H9 (cell line): ENCODE data around the gene RBM48. TPM values are rescaled to one million over a fixed set of nuclear protein-coding genes. Genes with fewer than 3 reads are reported as not detected.

ENCODE experiments used
- DNase-seq: peaks from one replicate; pipeline ENCODE4 v3.0.0-alpha.2; 2017
- H2AFZ ChIP-seq: one replicate; pipeline ENCODE4 v1.6.1; 2013; ENCODE audit warnings: mild to moderate bottlenecking, low read length, control low read depth, moderate library complexity
- H2AK5ac ChIP-seq: 2 replicates; pipeline ENCODE4 v1.6.1; 2013; ENCODE audit warnings: low read length, control low read depth, mixed read lengths; ENCODE audit not compliant: insufficient read length
- H2BK120ac ChIP-seq: one replicate; pipeline ENCODE4 v1.6.1; 2013; ENCODE audit warnings: low read depth, mild to moderate bottlenecking, low read length, control low read depth, inconsistent platforms; ENCODE audit not compliant: poor library complexity, severe bottlenecking
- H2BK12ac ChIP-seq: 2 replicates; pipeline ENCODE4 v1.6.1; 2013; ENCODE audit warnings: low read length, control low read depth, mixed read lengths, low read depth; ENCODE audit not compliant: insufficient read length
- H2BK15ac ChIP-seq: 2 replicates; pipeline ENCODE4 v1.6.1; 2013; ENCODE audit warnings: low read depth, low read length, control low read depth
- H2BK20ac ChIP-seq: one replicate; pipeline ENCODE4 v1.6.1; 2013; ENCODE audit warnings: low read depth, mild to moderate bottlenecking, low read length, control low read depth, inconsistent platforms; ENCODE audit not compliant: poor library complexity, severe bottlenecking
- H2BK5ac ChIP-seq: 2 replicates; pipeline ENCODE4 v1.6.1; 2013; ENCODE audit warnings: low read length, control low read depth, mixed read lengths; ENCODE audit not compliant: insufficient read length
- H3K14ac ChIP-seq: 2 replicates; pipeline ENCODE4 v1.6.1; 2013; ENCODE audit warnings: low read length, control low read depth; ENCODE audit not compliant: insufficient read depth
- H3K18ac ChIP-seq: 2 replicates; pipeline ENCODE4 v1.6.1; 2013; ENCODE audit warnings: low read depth, mild to moderate bottlenecking, mixed read lengths, low read length, control low read depth; ENCODE audit not compliant: insufficient read length
- H3K23ac ChIP-seq: 2 replicates; pipeline ENCODE4 v1.6.1; 2013; ENCODE audit warnings: low read length, control low read depth, mixed read lengths, low read depth; ENCODE audit not compliant: insufficient read length
- H3K23me2 ChIP-seq: 2 replicates; pipeline ENCODE4 v1.6.1; 2013; ENCODE audit warnings: low read depth, mild to moderate bottlenecking, mixed read lengths, low read length, control low read depth; ENCODE audit not compliant: insufficient read length, poor library complexity, severe bottlenecking
- H3K27ac ChIP-seq: 2 replicates; pipeline ENCODE4 v1.5.1; 2013; ENCODE audit warnings: low read length, control low read depth, mixed read lengths, low read depth; ENCODE audit not compliant: insufficient read length
- H3K27me3 ChIP-seq: 2 replicates; pipeline ENCODE4 v1.6.1; 2013; ENCODE audit warnings: low read length, control low read depth, inconsistent platforms; ENCODE audit not compliant: insufficient read depth
- H3K4ac ChIP-seq: 2 replicates; pipeline ENCODE4 v1.6.1; 2013; ENCODE audit warnings: low read depth, mild to moderate bottlenecking, control low read depth, inconsistent platforms, low read length, moderate library complexity
- H3K4me1 ChIP-seq: 2 replicates; pipeline ENCODE4 v1.6.1; 2013; ENCODE audit warnings: low read length, control low read depth, inconsistent platforms; ENCODE audit not compliant: insufficient read depth
- H3K4me2 ChIP-seq: 2 replicates; pipeline ENCODE4 v1.6.1; 2013; ENCODE audit warnings: low read length, control low read depth, mixed read lengths; ENCODE audit not compliant: insufficient read length, insufficient read depth
- H3K56ac ChIP-seq: 2 replicates; pipeline ENCODE4 v1.6.1; 2013; ENCODE audit warnings: low read depth, mild to moderate bottlenecking, mixed read lengths, low read length, control low read depth; ENCODE audit not compliant: insufficient read length
- H3K79me1 ChIP-seq: 2 replicates; pipeline ENCODE4 v1.6.1; 2013; ENCODE audit warnings: low read depth, mild to moderate bottlenecking, moderate library complexity, low read length, control low read depth, inconsistent platforms; ENCODE audit not compliant: insufficient read depth, poor library complexity, severe bottlenecking
- H3K79me2 ChIP-seq: 2 replicates; pipeline ENCODE4 v1.6.1; 2013; ENCODE audit warnings: low read length, control low read depth, inconsistent platforms; ENCODE audit not compliant: insufficient read depth
- H3K9ac ChIP-seq: 2 replicates; pipeline ENCODE4 v1.6.1; 2013; ENCODE audit warnings: low read length, control low read depth, mixed read lengths; ENCODE audit not compliant: insufficient read length; ENCODE audit errors: extremely low read depth
- H3K9me3 ChIP-seq: one replicate; pipeline ENCODE4 v1.6.1; 2013; ENCODE audit warnings: low read depth, low read length, inconsistent platforms; ENCODE audit not compliant: control insufficient read depth
- H3T11ph ChIP-seq: one replicate; pipeline ENCODE4 v1.6.1; 2013; ENCODE audit warnings: mild to moderate bottlenecking, low read length, control low read depth, inconsistent platforms
- H4K20me1 ChIP-seq: one replicate; pipeline ENCODE4 v1.6.1; 2013; ENCODE audit not compliant: control insufficient read depth, insufficient read length, insufficient read depth
- H4K5ac ChIP-seq: 2 replicates; pipeline ENCODE4 v1.6.1; 2013; ENCODE audit warnings: low read depth, mild to moderate bottlenecking, mixed read lengths, low read length, control low read depth; ENCODE audit not compliant: insufficient read length
- H4K8ac ChIP-seq: replicated peaks from 2 replicates; pipeline ENCODE4 v1.6.1; 2013; ENCODE audit warnings: low read length, control low read depth, mixed read lengths, low read depth; ENCODE audit not compliant: insufficient read length
- H4K91ac ChIP-seq: 2 replicates; pipeline ENCODE4 v1.6.1; 2013; ENCODE audit warnings: low read depth, mild to moderate bottlenecking, moderate library complexity, mixed read lengths, low read length, control low read depth; ENCODE audit not compliant: insufficient read length
- H3K27ac Mint-ChIP-seq, 3 experiments: 2 replicates in 2 of 3; 3 replicates in 1 of 3; pipeline ENCODE4 v1.8.0; 2020 to 2021; ENCODE audit warnings: mixed read lengths in 3 of 3, mild to moderate bottlenecking in 1 of 3, moderate library complexity in 1 of 3
- H3K27me3 Mint-ChIP-seq: 2 replicates; pipeline ENCODE4 v1.8.0; 2021; ENCODE audit warnings: low read depth, mild to moderate bottlenecking, moderate library complexity, mixed read lengths
- H3K36me3 Mint-ChIP-seq, 3 experiments: 2 replicates in 2 of 3; 3 replicates in 1 of 3; pipeline ENCODE4 v1.8.0; 2020 to 2021; ENCODE audit warnings: low read depth in 3 of 3, mixed read lengths in 3 of 3; ENCODE audit not compliant: insufficient read depth in 1 of 3
- H3K4me1 Mint-ChIP-seq, 2 experiments: 2 replicates each; pipeline ENCODE4 v1.8.0; 2020; ENCODE audit warnings: mixed read lengths in 2 of 2
- H3K4me3 Mint-ChIP-seq, 2 experiments: 2 replicates in 1 of 2; 3 replicates in 1 of 2; pipeline ENCODE4 v1.8.0; 2020 to 2021; ENCODE audit warnings: mild to moderate bottlenecking in 2 of 2, mixed read lengths in 2 of 2, moderate library complexity in 1 of 2
- H3K9me3 Mint-ChIP-seq, 2 experiments: 2 replicates in 1 of 2; 3 replicates in 1 of 2; pipeline ENCODE4 v1.8.0; 2020; ENCODE audit warnings: mild to moderate bottlenecking in 2 of 2, mixed read lengths in 2 of 2, moderate library complexity in 1 of 2
- CTCF ChIP-seq: fragments of 200-600 bp; sonication (generic); conservative IDR thresholded peaks from 3 replicates; pipeline ENCODE4 v1.8.0; 2021; ENCODE audit warnings: antibody characterized with exemption, mild to moderate bottlenecking
- WGBS: extraction: QIAGEN DNeasy Blood & Tissue Kit; methylation state at CpG from one replicate; pipeline ENCODE4 v1.1.7; 2013; ENCODE audit warnings: missing lambda C conversion rate, low lambda C conversion rate, mixed read lengths; ENCODE audit not compliant: insufficient read length; ENCODE audit errors: extremely low coverage; 5-methylcytosine and 5-hydroxymethylcytosine counted together
- total RNA-seq: library from RNA; stranded (reverse); gene quantifications from 2 replicates; pipeline ENCODE4 v1.2.1, GENCODE V29; 2021

The RBM48 gene
- total RNA-seq, 1 experiment from 2014 or later, result 12.5 TPM

- no peaks in the 10 kb centered on the region for H3K27me3 ChIP-seq
- H3K18ac ChIP-seq, result no peak overlapping the region
- H3K79me1 ChIP-seq, result no peaks in the 10 kb centered on the region
- no peak overlapping the region for H2BK20ac ChIP-seq
- no peak overlapping the region for H2BK5ac ChIP-seq
- H3K27me3 Mint-ChIP-seq, result no peaks in the 10 kb centered on the region
- no peaks in the 10 kb centered on the region for H3K79me2 ChIP-seq
- H2AK5ac ChIP-seq, result no peak overlapping the region
- no peaks in the 10 kb centered on the region for H4K20me1 ChIP-seq
- no peak overlapping the region for H3K27ac ChIP-seq
- no peak overlapping the region for H4K5ac ChIP-seq
- no peak overlapping the region for H2BK120ac ChIP-seq
- no peak overlapping the region for H3K9ac ChIP-seq
- H3K23me2 ChIP-seq, result no peaks in the 10 kb centered on the region
- H2AFZ ChIP-seq, result no peak overlapping the region
- no peak overlapping the region for H4K91ac ChIP-seq
- H3K4me1 Mint-ChIP-seq, result no peaks in the 10 kb centered on the region
- no peak for TF ChIP-seq CTCF
- H3K9me3 ChIP-seq, result no peaks in the 10 kb centered on the region
- no peak overlapping the region for H3K23ac ChIP-seq
- H3K4me2 ChIP-seq, result no peak overlapping the region
- no peaks in the 10 kb centered on the region for H3K4me1 ChIP-seq
- H3K9me3 Mint-ChIP-seq, result no peaks in the 10 kb centered on the region
- H4K8ac ChIP-seq, result no peak overlapping the region
- H2BK15ac ChIP-seq, result no peak overlapping the region
- H2BK12ac ChIP-seq, result no peak overlapping the region
- no peak overlapping the region for H3K4me3 Mint-ChIP-seq
- no peak overlapping the region for H3K14ac ChIP-seq
- H3K27ac Mint-ChIP-seq, result peak overlapping the region in 1 of 3 experiments; percentile 8; a peak in 2 of 7 replicates
- no peak overlapping the region for H3K56ac ChIP-seq
- H3T11ph ChIP-seq, result no peak overlapping the region
- no peak overlapping the region for H3K4ac ChIP-seq
- WGBS, result no CpG with 5 or more reads among the region's 7 CpGs
- H3K36me3 Mint-ChIP-seq, result peaks cover 1 to 9% (median 8%) of the 10 kb centered on the region in 3 experiments; a peak in 6 of 7 replicates
- no peak for DNase-seq
Observed at GRCh38 chr7:92557808-92558362, 29.3 kb downstream of the RBM48 start.
